ENCODE results near the gene ZNF775.

DNA sequence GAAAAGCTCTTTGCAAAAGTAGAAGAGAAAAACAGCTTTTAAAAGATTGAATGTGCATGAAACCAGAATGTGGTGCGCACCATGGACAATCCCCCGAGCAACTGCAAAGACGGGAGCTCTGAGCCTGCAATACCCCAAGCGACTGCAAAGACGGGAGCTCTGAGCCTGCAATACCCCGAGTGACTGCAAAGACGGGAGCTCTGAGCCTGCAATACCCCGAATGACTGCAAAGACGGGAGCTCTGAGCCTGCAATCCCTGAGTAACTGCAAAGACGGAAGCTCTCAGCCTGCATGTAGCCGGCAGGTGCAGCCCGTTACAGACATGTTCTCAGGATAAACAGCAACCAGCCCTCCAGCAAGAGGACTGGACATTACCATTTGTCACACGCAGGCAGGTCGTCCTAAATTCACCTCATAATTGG is 6.2 kb downstream of the ZNF775 start:
- TF ChIP-seq ZNF274 (IDR thresholded peaks at IDR 0.05; ENCODE audit: low read depth, low read length) = no peak
- no peak for TF ChIP-seq YY1 (IDR thresholded peaks at IDR 0.05; ENCODE audit: insufficient read depth, insufficient read length)
- TF ChIP-seq SUZ12 (IDR thresholded peaks at IDR 0.05; ENCODE audit: extremely low read depth, insufficient read depth, insufficient read length) = no peak

All from NT2/D1 (cell line).